Panc1 (cell line): Measurements from ENCODE around the gene BBS7. TPM values are rescaled to one million over a fixed set of nuclear protein-coding genes. Genes with fewer than 3 reads are reported as not detected.

ENCODE experiments used
- ATAC-seq: fragments of 200-7000 bp; cut with Tn5 transposase; 2 replicates; pipeline ENCODE4 v1.9.1; 2020; ENCODE audit warnings: mild to moderate bottlenecking, moderate library complexity
- BruUV-seq: library from RNA; stranded (reverse); fragments of 400-500 nt; replicated peaks from 2 replicates; lab custom pipeline; 2021; lab: Mats Ljungman, UMichigan
- CTCF ChIA-PET: fragments of 300-600 bp; sonication (Branson Sonifier 250); formaldehyde crosslinking; loops from one replicate; lab custom pipeline; 2022; ENCODE audit warnings: antibody characterized with exemption; lab: Charles Lee
- POLR2A ChIA-PET: fragments of 300-600 bp; sonication (Branson Sonifier 250); formaldehyde crosslinking; loops from one replicate; lab custom pipeline; 2022; ENCODE audit warnings: antibody characterized with exemption; lab: Charles Lee
- DNase-seq: peaks from one replicate; pipeline ENCODE4 v3.0.0-alpha.2; 2010; ENCODE audit warnings: low read depth, low spot score
- H3K27ac ChIP-seq: 2 replicates; pipeline ENCODE4 v1.5.1; 2011; ENCODE audit warnings: mild to moderate bottlenecking, low read length, inconsistent platforms
- H3K27me3 ChIP-seq: fragments of 200-500 bp; sonication (Bioruptor generic); 2 replicates; pipeline ENCODE4 v1.6.0; 2014; ENCODE audit warnings: low read length, inconsistent platforms; ENCODE audit not compliant: control insufficient read depth, insufficient read depth
- H3K36me3 ChIP-seq: fragments of 200-500 bp; sonication (Bioruptor generic); 2 replicates; pipeline ENCODE4 v1.5.1; 2014; ENCODE audit warnings: inconsistent platforms, mild to moderate bottlenecking, low read length, moderate library complexity; ENCODE audit not compliant: control insufficient read depth, insufficient read depth
- H3K4me1 ChIP-seq: 2 replicates; pipeline ENCODE4 v1.5.1; 2011; ENCODE audit warnings: inconsistent platforms, mild to moderate bottlenecking, low read length, moderate library complexity; ENCODE audit not compliant: control insufficient read depth, insufficient read depth
- H3K4me3 ChIP-seq, 2 experiments: 2 replicates each; pipeline ENCODE4 v1.5.1; 2011 to 2012; ENCODE audit warnings: low read depth in 2 of 2, low read length in 2 of 2, mild to moderate bottlenecking in 2 of 2, inconsistent platforms in 1 of 2, moderate library complexity in 1 of 2
- H3K9me3 ChIP-seq: fragments of 200-500 bp; sonication (Bioruptor generic); 2 replicates; pipeline ENCODE4 v1.5.1; 2014; ENCODE audit warnings: low read depth, mild to moderate bottlenecking, inconsistent platforms, low read length, moderate library complexity; ENCODE audit not compliant: control insufficient read depth, insufficient read depth
- POLR2AphosphoS5 ChIP-seq: IDR thresholded peaks from 2 replicates; pipeline ENCODE4 v1.6.1; 2012; ENCODE audit warnings: mild to moderate bottlenecking, low read depth, low read length, moderate library complexity
- REST ChIP-seq, 2 experiments: IDR thresholded peaks; 2 replicates each; pipeline ENCODE4 v1.6.1; 2011 to 2012; ENCODE audit warnings: low read depth in 2 of 2, control low read depth in 1 of 2, low read length in 1 of 2, mild to moderate bottlenecking in 1 of 2, moderate library complexity in 1 of 2; ENCODE audit not compliant: insufficient read depth in 1 of 2
- SIN3A ChIP-seq: IDR thresholded peaks from 2 replicates; pipeline ENCODE4 v1.6.1; 2012; ENCODE audit warnings: low read depth, mild to moderate bottlenecking, low read length, moderate library complexity, borderline replicate concordance; ENCODE audit not compliant: insufficient read depth
- TCF7L2 ChIP-seq: IDR thresholded peaks from 2 replicates; pipeline ENCODE4 v1.6.1; 2011; ENCODE audit warnings: mild to moderate bottlenecking, low read depth, low read length, inconsistent platforms
- in situ Hi-C: cut with HindIII; loops from 2 replicates; pipeline ENCODE4 v1.10.0; 2016; ENCODE audit warnings: low sequenced_read_pairs, low pct_unique_long_range_greater_than_20kb
- intact Hi-C: fragments of 100-400 bp; cut with micrococcal nuclease; formaldehyde crosslinking; loops from one replicate; pipeline ENCODE4 v1.10.0; 2022; ENCODE audit not compliant: unreplicated experiment
- total RNA-seq: library from RNA; stranded (reverse); gene quantifications from one replicate; pipeline ENCODE4 v1.2.1, GENCODE V29; 2021; ENCODE audit not compliant: unreplicated experiment
- TF ChIP-seq, protein P1 (sequence below): fragments of 450-650 bp; IDR thresholded peaks from 2 replicates; pipeline ENCODE4 v1.5.1; 2017; ENCODE audit warnings: mild to moderate bottlenecking

BBS7 gene
- total RNA-seq, 1 experiment from 2014 or later, result 9.1 TPM

DNA sequence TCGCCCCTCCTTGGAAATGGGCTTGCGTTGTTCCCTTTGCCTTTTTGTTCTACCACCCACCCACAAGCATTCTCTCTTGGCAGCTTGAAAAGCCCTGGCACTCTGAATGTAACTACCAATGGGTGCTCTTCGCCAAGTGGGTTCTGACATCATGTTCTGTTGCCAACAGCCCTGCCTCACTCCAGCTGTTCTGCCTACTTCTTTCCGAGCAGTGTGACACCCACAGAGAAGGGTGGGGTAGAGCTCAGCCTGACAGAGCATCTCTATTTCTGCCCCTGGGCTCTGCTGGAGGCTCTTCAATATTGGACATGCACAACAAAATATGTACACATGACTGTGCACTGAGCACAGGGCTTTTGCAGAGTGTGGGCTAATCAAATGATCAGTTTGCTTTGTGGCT is 84.8 kb downstream of the BBS7 start:
- TF ChIP-seq SIN3A, result no peak
- TF ChIP-seq REST (IDR thresholded peaks at IDR 0.05; ENCODE audit: insufficient read depth in 1 of 2, low read depth in 2 of 2, low read length in 1 of 2), result no peak
- TF ChIP-seq POLR2AphosphoS5, result no peak
- no peak for TF ChIP-seq TCF7L2
- TF ChIP-seq, protein P1, sequence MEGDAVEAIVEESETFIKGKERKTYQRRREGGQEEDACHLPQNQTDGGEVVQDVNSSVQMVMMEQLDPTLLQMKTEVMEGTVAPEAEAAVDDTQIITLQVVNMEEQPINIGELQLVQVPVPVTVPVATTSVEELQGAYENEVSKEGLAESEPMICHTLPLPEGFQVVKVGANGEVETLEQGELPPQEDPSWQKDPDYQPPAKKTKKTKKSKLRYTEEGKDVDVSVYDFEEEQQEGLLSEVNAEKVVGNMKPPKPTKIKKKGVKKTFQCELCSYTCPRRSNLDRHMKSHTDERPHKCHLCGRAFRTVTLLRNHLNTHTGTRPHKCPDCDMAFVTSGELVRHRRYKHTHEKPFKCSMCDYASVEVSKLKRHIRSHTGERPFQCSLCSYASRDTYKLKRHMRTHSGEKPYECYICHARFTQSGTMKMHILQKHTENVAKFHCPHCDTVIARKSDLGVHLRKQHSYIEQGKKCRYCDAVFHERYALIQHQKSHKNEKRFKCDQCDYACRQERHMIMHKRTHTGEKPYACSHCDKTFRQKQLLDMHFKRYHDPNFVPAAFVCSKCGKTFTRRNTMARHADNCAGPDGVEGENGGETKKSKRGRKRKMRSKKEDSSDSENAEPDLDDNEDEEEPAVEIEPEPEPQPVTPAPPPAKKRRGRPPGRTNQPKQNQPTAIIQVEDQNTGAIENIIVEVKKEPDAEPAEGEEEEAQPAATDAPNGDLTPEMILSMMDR, result no peak
- Histone ChIP-seq H3K36me3 (no peaks in the 10 kb centered on the region), H3K9me3 (no peaks in the 10 kb centered on the region), H3K27me3 (peaks cover 1% of the 10 kb centered on the region; the same call in 1 of the 2 replicates), H3K27ac (no peak overlapping the region), H3K4me1 (no peaks in the 10 kb centered on the region), H3K4me3 (no peak overlapping the region)
- in situ Hi-C loops, result no loop called here
- intact Hi-C loops, result no loop called here
- ChIA-PET POLR2A (no interaction called here), CTCF (no interaction called here)
- no peak for ATAC-seq
- no peak for DNase-seq
- BruUV-seq, result no TSS peak

GRCh38 chr4:121784975-121785374 is 85.3 kb downstream of the BBS7 start:
- ATAC-seq, result no peak
- in situ Hi-C loops (no loop called here), intact Hi-C loops (no loop called here)
- Histone ChIP-seq H3K36me3 (no peaks in the 10 kb centered on the region), H3K4me1 (no peaks in the 10 kb centered on the region), H3K27me3 (no peaks in the 10 kb centered on the region), H3K9me3 (no peaks in the 10 kb centered on the region), H3K4me3 (no peak overlapping the region), H3K27ac (no peak overlapping the region)
- no peak for DNase-seq
- TF ChIP-seq REST (IDR thresholded peaks at IDR 0.05; ENCODE audit: insufficient read depth in 1 of 2, low read depth in 2 of 2, low read length in 1 of 2) (no peak), TCF7L2 (no peak), SIN3A (no peak)
- no TSS peak for BruUV-seq
- ChIA-PET CTCF (no interaction called here), POLR2A (no interaction called here)
